LNCAP (cell line): ENCODE data around the gene ACAN.

Experiments
- CTCF ChIP-seq: fragments of 450-650 bp; IDR thresholded peaks from 2 replicates; pipeline ENCODE4 v1.5.1; 2017; ENCODE audit warnings: mild to moderate bottlenecking

The ACAN gene

GRCh38 chr15:88852476-88852875 lies 49.2 kb downstream of the ACAN start:
- TF ChIP-seq CTCF = no peak

- no peak for TF ChIP-seq CTCF
Measured at GRCh38 chr15:88858934-88859333, 55.7 kb downstream of the ACAN start.

GRCh38 chr15:88859550-88859949 lies 56.3 kb downstream of the ACAN start:
- TF ChIP-seq CTCF = no peak

GRCh38 chr15:88860212-88860611 lies 57.0 kb downstream of the ACAN start:
- TF ChIP-seq CTCF = no peak

GRCh38 chr15:88863412-88863811 lies 60.2 kb downstream of the ACAN start:
- TF ChIP-seq CTCF = no peak

- no peak for TF ChIP-seq CTCF
Measured at GRCh38 chr15:88864861-88865497, 61.7 kb downstream of the ACAN start.

GRCh38 chr15:88865498-88866099 lies 62.4 kb downstream of the ACAN start:
- no peak for TF ChIP-seq CTCF
